T-cell (primary cell): ENCODE data around the gene PLD2. TPM values are rescaled to one million over a fixed set of nuclear protein-coding genes. Genes with fewer than 3 reads are reported as not detected.
A peak's percentile ranks its signal among the peaks of the same experiment; 100 is the strongest.
"Not testable (repeated sequence)": the region's sequence is repeated elsewhere in the genome, so short reads cannot be mapped to it uniquely, and the experiment has no call there.

Experiments used
- ATAC-seq, 4 experiments: fragments of 200-7000 bp in 3 of 4; fragments of 150-1000 bp in 1 of 4; cut with Tn5 transposase; replicated peaks in 1 of 4; 1 replicate in 3 of 4; 2 replicates in 1 of 4; pipeline ENCODE4 v1.10.0; 2021; ENCODE audit warnings: moderate library complexity in 3 of 4, mild to moderate bottlenecking in 2 of 4, moderate number of reproducible peaks in 1 of 4
- CTCF ChIA-PET, 2 donors: fragments of 300-600 bp; sonication (Branson Sonifier 250); formaldehyde crosslinking; loops; one replicate each; lab custom pipeline; 2022; ENCODE audit warnings: antibody characterized with exemption in 2 of 2; lab: Charles Lee
- POLR2A ChIA-PET, 2 donors: fragments of 300-600 bp; sonication (Branson Sonifier 250); formaldehyde crosslinking; loops; one replicate each; lab custom pipeline; 2022; ENCODE audit warnings: antibody characterized with exemption in 2 of 2; lab: Charles Lee
- DNase-seq, 35 experiments: peaks; one replicate each; pipeline versions ENCODE4 v3.0.0 to v3.0.0-alpha.2; 2013 to 2023
- H3K27ac ChIP-seq: one replicate; pipeline ENCODE4 v1.5.1; 2013; ENCODE audit warnings: low read length
- H3K27me3 ChIP-seq, 2 experiments: replicated peaks in 1 of 2; 1 replicate in 1 of 2; 2 replicates in 1 of 2; pipeline versions ENCODE4 v1.6.1 to v1.7.0; 2013; ENCODE audit warnings: low read length in 1 of 2, mixed read lengths in 1 of 2; ENCODE audit not compliant: control insufficient read depth in 2 of 2, insufficient read depth in 2 of 2; ENCODE audit errors: extremely low read depth in 1 of 2
- H3K36me3 ChIP-seq, 2 donors: 1 replicate in 1 of 2; 2 replicates in 1 of 2; pipeline versions ENCODE4 v1.6.1 to v1.7.0; 2013; ENCODE audit warnings: low read length in 1 of 2; ENCODE audit not compliant: control insufficient read depth in 2 of 2, insufficient read depth in 1 of 2; ENCODE audit errors: extremely low read depth in 1 of 2
- H3K4me1 ChIP-seq, 2 experiments: 1 replicate in 1 of 2; 2 replicates in 1 of 2; pipeline versions ENCODE4 v1.6.1 to v1.7.0; 2013; ENCODE audit warnings: low read length in 2 of 2, mixed read lengths in 1 of 2; ENCODE audit not compliant: insufficient read depth in 2 of 2, control insufficient read depth in 1 of 2; ENCODE audit errors: extremely low read depth in 1 of 2
- H3K4me3 ChIP-seq, 2 donors: 1 replicate in 1 of 2; 2 replicates in 1 of 2; pipeline versions ENCODE4 v1.5.1 to v1.7.0; 2013; ENCODE audit warnings: mild to moderate bottlenecking in 2 of 2, low read length in 1 of 2, moderate library complexity in 1 of 2; ENCODE audit not compliant: control insufficient read depth in 1 of 2; ENCODE audit errors: extremely low read depth in 1 of 2
- H3K9me3 ChIP-seq: 2 replicates; pipeline ENCODE4 v1.7.0; 2013
- H3K27ac Mint-ChIP-seq, 2 donors: one replicate each; pipeline ENCODE4 v1.8.0; 2020 to 2021; ENCODE audit warnings: mild to moderate bottlenecking in 2 of 2, mixed read lengths in 2 of 2
- H3K27me3 Mint-ChIP-seq, 2 donors: one replicate each; pipeline ENCODE4 v1.8.0; 2021 to 2022; ENCODE audit warnings: mixed read lengths in 2 of 2
- H3K36me3 Mint-ChIP-seq: one replicate; pipeline ENCODE4 v1.8.0; 2021; ENCODE audit warnings: mixed read lengths
- H3K4me1 Mint-ChIP-seq, 3 donors: one replicate each; pipeline ENCODE4 v1.8.0; 2020 to 2022; ENCODE audit warnings: mixed read lengths in 3 of 3, mild to moderate bottlenecking in 1 of 3
- H3K4me3 Mint-ChIP-seq, 3 donors: one replicate each; pipeline ENCODE4 v1.8.0; 2020 to 2022; ENCODE audit warnings: mild to moderate bottlenecking in 3 of 3, mixed read lengths in 3 of 3, moderate library complexity in 3 of 3
- H3K9me3 Mint-ChIP-seq, 3 donors: one replicate each; pipeline ENCODE4 v1.8.0; 2020 to 2022; ENCODE audit warnings: mixed read lengths in 3 of 3
- WGBS: methylation state at CpG from one replicate; pipeline ENCODE4 v1.1.5; 2013; ENCODE audit warnings: missing lambda C conversion rate; ENCODE audit not compliant: insufficient coverage; 5-methylcytosine and 5-hydroxymethylcytosine counted together
- total RNA-seq, 35 experiments: library from RNA in 6 of 35; stranded (reverse) in 6 of 35; fragments of 120-200 nt in 1 of 35; gene quantifications; one replicate each; pipeline versions ENCODE4 v1.2.1 to v1.2.4 and lab custom pipeline; 2013 to 2026

The PLD2 gene
- total RNA-seq, 5 donors from 2014 or later (not counting 1 experiment from before 2014, with no cell fraction given): 24.2 to 41.7 (median 31.4) TPM

GRCh38 chr17:4859816-4860625 is 53.1 kb downstream of the PLD2 start:
- H3K4me1 Mint-ChIP-seq: peaks cover 13 to 34% (median 17%) of the 10 kb centered on the region in 3 donors
- no peak for ATAC-seq
- H3K27me3 ChIP-seq: no peaks in the 10 kb centered on the region
- H3K36me3 ChIP-seq: peaks cover 5 to 26% of the 10 kb centered on the region in 2 donors
- ChIA-PET CTCF (no interaction called here), POLR2A (interaction anchor here in 1 of 2 donors (0.7 kb wide), 1 partner anchor 59 kb away, joined by 3 read pairs; no protein-coding TSS in a partner anchor)
- no peak overlapping the region for H3K27ac Mint-ChIP-seq
- H3K9me3 Mint-ChIP-seq: no peaks in the 10 kb centered on the region
- H3K27me3 Mint-ChIP-seq: no peaks in the 10 kb centered on the region
- H3K4me3 ChIP-seq: no peak overlapping the region
- H3K4me3 Mint-ChIP-seq: peak overlapping the region in 1 of 3 donors; percentile 2
- H3K9me3 ChIP-seq: no peaks in the 10 kb centered on the region
- peaks cover 31% of the 10 kb centered on the region for H3K36me3 Mint-ChIP-seq
- DNase-seq: no peak
- peaks cover 0 to 8% of the 10 kb centered on the region in 2 experiments for H3K4me1 ChIP-seq
- 99% methylated on average over 15 of the region's 32 CpGs for WGBS
- H3K27ac ChIP-seq: no peak overlapping the region

- Mint-ChIP-seq H3K27me3 (no peaks in the 10 kb centered on the region), H3K36me3 (peaks cover 31% of the 10 kb centered on the region), H3K27ac (no peak overlapping the region), H3K4me3 (no peak overlapping the region), H3K4me1 (peaks cover 13 to 34% (median 18%) of the 10 kb centered on the region in 3 donors), H3K9me3 (no peaks in the 10 kb centered on the region)
- POLR2A ChIA-PET: no interaction called here
- no peaks in the 10 kb centered on the region for H3K9me3 ChIP-seq
- CTCF ChIA-PET: no interaction called here
- no peak for ATAC-seq
- no peak overlapping the region for H3K27ac ChIP-seq
- no peak for DNase-seq
- WGBS: 100% methylated on average over 8 of the region's 9 CpGs
- H3K36me3 ChIP-seq: peaks cover 5 to 26% of the 10 kb centered on the region in 2 donors
- peaks cover 0 to 8% of the 10 kb centered on the region in 2 experiments for H3K4me1 ChIP-seq
- no peak overlapping the region for H3K4me3 ChIP-seq
- H3K27me3 ChIP-seq: no peaks in the 10 kb centered on the region
These were observed 53.7 kb downstream of the PLD2 start for GRCh38 chr17:4860651-4861050.

GRCh38 chr17:4861052-4861451 is 54.1 kb downstream of the PLD2 start:
- H3K36me3 Mint-ChIP-seq: peaks cover 29% of the 10 kb centered on the region
- no peaks in the 10 kb centered on the region for H3K27me3 Mint-ChIP-seq
- CTCF ChIA-PET: no interaction called here
- H3K4me3 Mint-ChIP-seq: no peak overlapping the region
- ATAC-seq: no peak
- no peak overlapping the region for H3K4me3 ChIP-seq
- H3K27me3 ChIP-seq: no peaks in the 10 kb centered on the region
- no peaks in the 10 kb centered on the region for H3K9me3 ChIP-seq
- H3K4me1 ChIP-seq: peaks cover 0 to 8% of the 10 kb centered on the region in 2 experiments
- POLR2A ChIA-PET: no interaction called here
- H3K27ac Mint-ChIP-seq: no peak overlapping the region
- WGBS: 99% methylated on average over 15 of the region's 16 CpGs
- H3K9me3 Mint-ChIP-seq: no peaks in the 10 kb centered on the region
- no peak overlapping the region for H3K27ac ChIP-seq
- DNase-seq: no peak
- H3K36me3 ChIP-seq: peaks cover 5 to 26% of the 10 kb centered on the region in 2 donors
- peaks cover 12 to 32% (median 17%) of the 10 kb centered on the region in 3 donors for H3K4me1 Mint-ChIP-seq

GRCh38 chr17:4862720-4863119 is 55.8 kb downstream of the PLD2 start:
- H3K9me3 Mint-ChIP-seq: no peaks in the 10 kb centered on the region
- no peak overlapping the region for H3K4me3 ChIP-seq
- ATAC-seq (no peak), DNase-seq (no peak)
- H3K27ac ChIP-seq: no peak overlapping the region
- peaks cover 0 to 8% of the 10 kb centered on the region in 2 experiments for H3K4me1 ChIP-seq
- no peaks in the 10 kb centered on the region for H3K27me3 Mint-ChIP-seq
- H3K36me3 ChIP-seq: peaks cover 5 to 19% of the 10 kb centered on the region in 2 donors
- H3K4me1 Mint-ChIP-seq: peaks cover 0 to 19% (median 8%) of the 10 kb centered on the region in 3 donors
- ChIA-PET POLR2A (no interaction called here), CTCF (no interaction called here)
- no peak overlapping the region for H3K4me3 Mint-ChIP-seq
- no CpG with 5 or more reads among the region's 4 CpGs for WGBS
- H3K9me3 ChIP-seq: no peaks in the 10 kb centered on the region
- H3K36me3 Mint-ChIP-seq: peaks cover 16% of the 10 kb centered on the region
- H3K27ac Mint-ChIP-seq: no peak overlapping the region
- no peaks in the 10 kb centered on the region for H3K27me3 ChIP-seq

- ChIA-PET CTCF (no interaction called here), POLR2A (no interaction called here)
- Histone ChIP-seq H3K36me3 (peaks cover 5 to 19% of the 10 kb centered on the region in 2 donors), H3K27me3 (no peaks in the 10 kb centered on the region), H3K27ac (no peak overlapping the region), H3K4me1 (peaks cover 0 to 8% of the 10 kb centered on the region in 2 experiments), H3K9me3 (no peaks in the 10 kb centered on the region), H3K4me3 (no peak overlapping the region)
- no peak overlapping the region for H3K27ac Mint-ChIP-seq
- no peak overlapping the region for H3K4me3 Mint-ChIP-seq
- DNase-seq (no peak), ATAC-seq (no peak)
- 100% methylated on average over 1 of the region's 1 CpG for WGBS
- peaks cover 0 to 16% (median 7%) of the 10 kb centered on the region in 3 donors for H3K4me1 Mint-ChIP-seq
- peaks cover 14% of the 10 kb centered on the region for H3K36me3 Mint-ChIP-seq
- no peaks in the 10 kb centered on the region for H3K27me3 Mint-ChIP-seq
- no peaks in the 10 kb centered on the region for H3K9me3 Mint-ChIP-seq
These were observed 56.4 kb downstream of the PLD2 start for GRCh38 chr17:4863321-4863720.

- H3K9me3 Mint-ChIP-seq, H3K36me3 Mint-ChIP-seq, H3K4me3 Mint-ChIP-seq, H3K4me1 ChIP-seq, H3K27me3 ChIP-seq, H3K4me3 ChIP-seq, H3K4me1 Mint-ChIP-seq, H3K27me3 Mint-ChIP-seq, ATAC-seq, H3K9me3 ChIP-seq, DNase-seq, H3K27ac ChIP-seq, H3K27ac Mint-ChIP-seq: not testable (repeated sequence)
- H3K36me3 ChIP-seq: peaks cover 0 to 13% of the 10 kb centered on the region in 2 donors
- ChIA-PET CTCF (interaction anchor here in 1 of 2 donors (0.6 kb wide), 1 partner anchor 447 kb away, joined by 5 read pairs; no protein-coding TSS in a partner anchor), POLR2A (interaction anchor here in 1 of 2 donors (0.5 to 0.6 kb wide), 2 partner anchors 454 to 1738 kb away, joined by 5 to 8 read pairs; no protein-coding TSS in a partner anchor)
- WGBS: no CpG with 5 or more reads among the region's 5 CpGs
These were observed 60.6 kb downstream of the PLD2 start for GRCh38 chr17:4867535-4867934.
